ENCODE data around the gene FNDC8.
"Not testable (repeated sequence)": the region's sequence is repeated elsewhere in the genome, so short reads cannot be mapped to it uniquely, and the experiment has no call there.

Gene FNDC8

DNA sequence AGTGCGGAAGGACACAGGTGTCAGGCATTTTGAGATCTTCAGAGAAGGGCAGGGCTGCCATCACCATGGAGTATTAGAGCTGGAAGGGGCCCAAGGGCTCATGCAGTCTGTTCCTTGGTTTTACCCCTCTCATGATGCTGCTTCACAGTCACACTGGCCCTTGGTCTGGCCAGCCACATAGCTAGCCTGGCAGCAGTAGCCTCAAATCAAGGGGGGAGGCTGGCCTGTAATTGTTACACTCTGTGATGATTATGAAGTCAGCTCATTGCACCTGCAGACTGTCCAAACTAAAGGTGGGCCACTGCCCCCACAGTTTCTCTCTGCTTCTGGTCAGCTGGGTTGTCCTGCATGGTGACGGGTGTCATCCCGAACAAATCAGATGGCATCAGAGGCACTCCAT lies at the start of gene FNDC8:
Gene FNDC8 (plus strand): TSS at position 301 of the 400 bp plus-strand sequence. CDS start 79 bp downstream, at position 380.
- DNase-seq (ENCODE audit: low read depth in 2 of 2) = no peak

DNA sequence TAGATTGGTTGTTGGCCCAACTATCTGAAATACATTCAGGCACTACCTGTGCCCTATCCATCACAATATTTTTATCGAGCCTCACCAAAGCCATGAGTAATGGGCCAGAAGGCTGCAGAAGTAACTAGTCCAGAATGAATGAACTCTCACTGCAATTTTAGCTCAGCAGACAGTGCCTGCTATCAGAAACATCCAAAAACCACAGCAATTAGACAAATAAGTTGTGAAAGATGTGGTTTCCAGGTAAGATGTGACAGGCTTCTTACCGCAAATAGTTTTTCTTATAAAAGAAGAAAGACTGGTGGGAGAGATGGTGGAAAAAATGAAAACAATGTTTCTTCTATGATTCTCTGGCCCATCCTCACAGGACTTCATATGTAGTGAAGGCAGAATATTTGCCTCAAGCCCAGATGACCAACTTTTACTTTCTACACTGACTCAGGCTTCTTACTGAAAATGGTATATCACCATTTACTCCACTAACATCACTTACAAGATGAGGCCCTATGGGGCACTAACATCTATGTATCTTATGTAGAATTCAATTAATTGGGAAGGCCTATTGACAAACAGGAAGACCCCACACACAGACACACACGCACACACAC lies 48.1 kb upstream of the FNDC8 start:
- no peak for DNase-seq (ENCODE audit: low read depth in 2 of 2)

DNA sequence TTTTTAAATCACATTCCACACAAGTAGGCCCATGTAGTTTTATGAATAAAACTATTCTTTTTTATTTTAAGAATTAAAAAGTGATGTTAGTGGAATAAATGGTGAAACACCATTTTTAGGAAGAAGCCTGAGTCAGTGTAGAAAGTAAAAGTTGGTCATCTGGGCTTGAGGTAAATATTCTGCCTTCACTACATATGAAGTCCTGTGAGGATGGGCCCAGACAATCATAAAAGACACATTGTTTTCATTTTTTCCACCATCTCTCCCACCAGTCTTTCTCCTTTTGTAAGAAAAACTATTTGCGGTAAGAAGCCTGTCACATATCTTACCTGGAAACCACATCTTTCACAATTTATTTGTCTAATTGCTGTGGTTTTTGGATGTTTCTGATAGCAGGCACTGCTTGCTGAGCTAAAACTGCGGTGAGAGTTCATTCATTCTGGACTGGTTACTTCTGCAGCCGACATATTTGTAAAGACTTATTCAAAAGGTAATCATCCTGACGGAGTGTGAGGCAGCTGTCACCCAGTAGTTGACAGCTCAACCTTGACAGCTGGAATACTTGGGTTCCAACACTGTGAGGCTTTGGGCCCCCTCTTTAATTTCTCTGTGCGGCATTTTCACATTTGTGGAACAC lies 47.3 kb upstream of the FNDC8 start:
- no peak for DNase-seq (ENCODE audit: low read depth in 2 of 2)

DNA sequence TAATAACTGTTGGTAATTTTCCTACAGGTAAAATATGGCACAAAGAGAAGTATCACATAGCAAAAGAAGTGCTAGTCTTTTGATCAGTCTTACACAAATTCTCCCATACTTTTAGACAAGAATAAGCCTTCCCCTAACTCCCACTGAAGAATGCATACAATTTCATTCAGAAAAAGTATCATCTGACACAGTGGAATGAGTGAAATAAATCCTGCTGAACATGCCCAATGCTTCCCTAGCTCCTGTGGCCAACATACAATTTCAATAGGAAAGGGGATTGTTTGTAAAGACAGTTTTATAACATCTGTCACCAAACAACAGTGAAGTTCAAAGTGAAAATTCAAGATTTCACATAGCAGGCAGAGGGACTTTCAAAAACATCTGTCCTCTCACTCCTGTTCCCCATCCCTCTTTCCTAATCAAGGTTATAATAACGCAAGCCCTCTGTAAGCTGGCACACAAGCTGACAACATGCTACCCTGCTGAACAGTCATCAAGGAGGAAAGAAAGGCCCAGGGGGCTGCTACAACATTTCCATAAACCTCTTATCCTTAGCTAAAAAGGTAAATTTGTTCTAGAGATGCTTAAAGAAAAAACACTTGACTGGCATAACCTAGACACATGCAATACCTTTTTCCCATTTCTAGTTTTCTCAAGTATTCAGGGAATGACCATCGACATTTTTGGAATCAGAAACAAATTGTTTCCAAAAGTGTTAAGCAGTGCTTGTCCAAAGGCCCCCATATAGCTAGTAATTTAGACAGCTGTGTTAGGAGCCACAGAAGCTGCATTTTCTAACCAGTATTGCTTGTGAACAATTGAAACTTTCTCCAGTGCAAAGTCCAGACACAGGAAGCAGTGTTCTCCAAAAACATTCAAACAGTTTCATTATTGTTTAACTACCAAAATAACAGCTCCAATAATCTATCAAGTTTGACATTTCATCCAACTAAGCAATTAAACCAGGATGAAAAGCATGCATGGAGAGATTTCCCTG lies 46.4 kb upstream of the FNDC8 start:
- DNase-seq (ENCODE audit: low read depth in 2 of 2) = no peak

DNA sequence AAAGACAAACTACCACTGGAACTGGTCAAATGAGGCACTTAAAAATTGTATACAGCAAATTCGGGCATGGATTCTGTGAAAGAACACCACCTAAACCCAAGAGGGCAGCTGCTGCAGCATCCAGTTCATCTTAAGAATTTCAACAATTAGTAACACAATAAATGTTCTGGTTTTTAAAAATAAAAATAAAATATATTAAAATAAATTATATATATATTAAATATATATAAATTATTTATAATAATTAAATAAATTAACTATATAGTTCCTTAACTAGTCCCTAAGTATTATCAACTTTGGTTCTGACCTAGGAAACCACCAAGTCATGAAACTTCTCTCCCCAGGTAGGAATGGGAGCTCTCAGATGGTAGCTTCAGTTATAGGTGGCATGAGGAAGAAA lies 44.5 kb upstream of the FNDC8 start:
- no peak for DNase-seq (ENCODE audit: low read depth in 2 of 2)

DNA sequence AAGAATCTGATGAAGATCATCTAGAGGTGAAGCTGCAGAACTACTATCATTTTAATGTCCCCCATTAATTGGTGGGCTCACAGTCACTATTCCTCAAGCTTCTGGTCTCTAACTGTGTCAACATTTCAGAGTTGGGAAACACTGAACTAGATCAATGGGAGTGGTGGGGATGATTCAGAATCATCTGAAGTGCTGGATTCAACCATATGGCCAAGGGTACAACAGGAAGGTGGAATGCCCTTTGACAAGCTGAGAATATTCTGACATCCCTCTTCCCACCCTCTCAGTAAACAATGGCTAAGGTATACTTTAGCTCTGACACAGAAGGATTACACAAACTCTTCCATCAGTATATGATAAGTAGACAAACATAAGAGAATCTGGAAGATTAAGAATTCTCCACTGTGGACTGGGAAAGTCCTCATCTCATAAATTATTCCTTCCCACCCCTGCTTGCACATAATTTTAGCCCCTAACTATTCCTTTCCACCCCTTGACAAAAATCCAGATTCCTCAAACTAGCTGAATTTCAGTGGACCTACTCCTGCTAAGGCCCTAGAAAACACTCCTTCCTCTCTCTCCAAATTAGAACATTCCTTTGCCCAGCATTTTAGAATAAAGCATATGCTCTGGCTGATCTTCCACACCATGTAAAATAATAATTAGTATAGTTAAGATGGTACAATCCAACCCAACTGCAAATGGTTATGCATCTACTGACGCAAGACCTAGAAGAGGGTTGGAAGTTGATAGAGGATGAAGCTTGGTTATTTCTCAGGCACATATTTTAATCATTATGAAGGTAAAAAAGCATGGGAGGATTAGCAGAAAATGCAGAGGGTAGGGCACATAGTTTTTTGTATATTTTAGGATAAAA lies 41.6 kb upstream of the FNDC8 start:
- DNase-seq (ENCODE audit: low read depth in 2 of 2) = no peak

DNA sequence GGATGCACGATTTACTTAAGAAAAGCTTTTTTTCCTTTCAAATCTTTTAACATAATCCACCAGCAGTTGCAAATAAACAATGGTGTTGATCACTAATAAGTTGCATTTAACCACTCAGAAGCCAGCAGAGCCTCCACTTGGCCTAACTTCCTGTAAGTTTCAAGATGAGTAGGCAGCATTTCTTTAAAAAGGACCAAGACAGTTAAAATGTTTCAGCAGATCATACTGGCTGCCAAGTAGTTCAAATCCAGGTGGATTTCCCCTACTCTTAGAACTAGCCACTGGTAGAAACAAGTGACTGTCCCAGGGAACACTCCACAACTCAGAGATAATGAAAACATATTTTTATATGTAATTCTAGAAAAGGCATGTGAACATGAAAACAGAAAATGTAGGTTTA lies 40.9 kb upstream of the FNDC8 start:
- no peak for DNase-seq (ENCODE audit: low read depth in 2 of 2)

DNA sequence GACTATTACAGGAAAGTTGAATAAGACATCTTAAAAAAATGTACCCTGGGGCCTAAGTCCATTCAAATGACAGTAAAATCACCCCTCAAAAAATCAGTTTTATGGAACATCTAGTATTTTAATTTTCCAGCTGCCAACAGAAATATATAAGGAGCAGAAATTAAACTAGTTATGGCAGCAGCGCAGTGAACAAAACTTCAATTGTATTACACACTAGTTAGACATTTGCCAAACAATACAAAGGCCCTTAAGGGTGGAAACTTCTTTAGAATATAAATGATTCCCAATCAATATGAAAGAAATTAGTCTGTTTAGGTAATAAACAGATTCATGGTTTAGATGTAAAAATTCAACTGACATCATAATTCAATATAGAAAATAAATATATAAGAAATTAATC lies 39.8 kb upstream of the FNDC8 start:
- no peak for DNase-seq (ENCODE audit: low read depth in 2 of 2)

DNA sequence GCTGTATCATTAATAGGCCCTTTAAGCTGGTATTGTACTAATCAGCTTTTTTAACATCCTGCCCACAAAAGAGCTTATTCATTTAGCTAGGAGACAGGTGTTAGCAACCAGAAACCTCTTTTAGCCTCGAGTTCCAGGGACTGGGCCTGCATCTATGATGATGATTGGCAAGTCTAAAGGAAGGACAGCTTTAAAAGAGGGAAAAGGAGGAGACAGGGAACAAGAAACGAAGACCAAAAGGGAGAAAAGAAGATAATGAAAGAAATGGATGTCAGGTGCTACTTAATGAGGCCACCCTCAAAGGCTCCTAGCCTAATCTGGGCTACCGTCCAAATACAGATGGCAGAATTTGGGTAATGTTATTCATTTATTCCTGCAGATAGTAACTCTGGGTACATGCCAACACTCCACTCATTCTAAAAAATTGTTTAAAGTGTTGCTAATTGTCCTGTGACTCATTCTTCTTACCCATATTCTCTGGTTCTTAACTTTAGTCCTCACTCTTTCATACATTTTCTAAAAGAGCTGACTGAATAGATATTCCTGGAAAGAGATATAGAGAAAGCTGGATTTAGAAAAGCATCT lies 39.2 kb upstream of the FNDC8 start:
- no peak for DNase-seq (ENCODE audit: low read depth in 2 of 2)

DNA sequence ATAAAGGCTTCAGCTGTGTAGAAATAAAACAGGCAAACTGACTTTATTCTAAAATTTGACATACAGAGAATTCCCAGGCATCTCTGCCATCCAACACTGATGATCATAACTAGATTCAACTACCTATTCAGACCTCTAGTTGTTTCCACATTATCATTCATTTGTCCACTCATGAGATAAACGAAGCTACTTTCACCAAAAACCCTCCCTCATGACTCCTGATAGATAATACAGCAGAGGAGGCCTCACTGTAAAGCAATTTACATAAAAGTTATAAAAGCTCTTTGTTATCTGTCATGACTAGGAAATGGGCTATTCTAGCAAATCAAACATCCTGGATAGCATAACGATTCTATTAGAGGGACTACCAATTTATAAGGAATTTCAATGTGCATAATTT lies 38.3 kb upstream of the FNDC8 start:
- no peak for DNase-seq (ENCODE audit: low read depth in 2 of 2)

DNA sequence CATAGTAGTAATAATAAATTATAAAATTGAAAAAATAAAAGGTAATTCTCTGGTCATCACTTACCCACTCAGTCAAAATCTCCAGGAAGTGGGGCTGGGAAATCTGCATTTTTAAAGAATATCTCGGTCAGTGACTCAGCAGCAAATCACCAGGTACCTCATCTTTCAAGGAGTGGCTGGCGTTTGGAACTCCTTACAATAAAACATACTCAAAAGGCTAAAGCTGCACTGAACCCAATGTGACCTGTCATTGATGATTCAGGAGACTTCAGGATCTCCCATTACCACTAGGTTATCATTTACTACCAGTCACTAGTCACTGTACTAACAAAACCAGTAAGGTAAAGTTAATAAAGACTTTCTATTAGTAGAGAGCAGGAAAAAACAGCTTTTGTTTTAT lies 36.4 kb upstream of the FNDC8 start:
- no peak for DNase-seq (ENCODE audit: low read depth in 2 of 2)

DNA sequence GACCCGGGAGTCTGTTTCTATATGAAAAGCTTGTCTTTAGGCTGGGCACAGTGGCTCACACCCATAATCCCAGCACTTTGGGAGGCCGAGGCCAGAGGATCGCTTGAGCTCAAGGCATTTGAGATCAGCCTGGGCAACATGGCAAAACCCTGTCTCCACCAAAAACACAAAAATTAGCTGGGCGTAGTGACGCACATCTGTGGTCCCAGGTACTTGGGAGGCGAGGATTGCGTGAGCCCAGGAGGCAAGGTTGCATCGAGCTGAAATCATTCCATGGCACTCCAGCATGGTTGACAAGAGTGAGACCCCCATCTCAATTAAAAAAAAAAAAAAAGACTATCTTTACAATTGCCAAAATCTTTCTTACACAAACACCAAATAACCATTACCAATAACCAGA lies 35.3 kb upstream of the FNDC8 start:
- DNase-seq (ENCODE audit: low read depth in 2 of 2) = no peak

DNA sequence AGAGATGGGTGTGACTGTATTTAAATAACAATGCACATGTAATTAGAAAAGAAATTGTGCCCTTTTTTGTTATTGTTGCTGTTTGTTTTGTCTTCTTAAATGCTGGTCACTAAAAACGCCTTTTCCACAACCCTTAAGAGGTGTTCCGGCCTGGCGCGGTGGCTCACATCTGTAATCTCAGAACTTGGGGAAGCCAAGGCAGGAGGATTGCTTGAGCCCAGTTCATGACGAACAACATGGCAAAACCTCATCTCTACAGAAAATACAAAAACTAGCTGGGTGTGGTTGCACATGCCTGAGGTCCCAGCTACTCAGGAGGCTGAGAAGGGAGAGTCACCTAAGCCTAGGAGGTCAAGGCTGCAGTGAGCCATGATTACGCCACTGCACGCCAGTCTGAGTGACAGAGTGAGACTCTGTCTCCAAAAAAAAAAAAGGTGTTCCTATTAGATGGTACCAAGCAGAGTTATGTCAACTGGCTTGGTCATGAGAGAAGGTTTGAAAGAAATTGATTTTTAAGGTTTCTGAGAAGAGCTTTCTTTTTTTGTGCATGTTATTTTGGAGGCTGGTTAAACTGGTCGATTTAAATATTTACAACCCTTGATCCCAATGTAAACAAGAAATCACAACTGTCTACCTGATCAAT lies 34.4 kb upstream of the FNDC8 start:
- DNase-seq (ENCODE audit: low read depth in 2 of 2) = no peak

DNA sequence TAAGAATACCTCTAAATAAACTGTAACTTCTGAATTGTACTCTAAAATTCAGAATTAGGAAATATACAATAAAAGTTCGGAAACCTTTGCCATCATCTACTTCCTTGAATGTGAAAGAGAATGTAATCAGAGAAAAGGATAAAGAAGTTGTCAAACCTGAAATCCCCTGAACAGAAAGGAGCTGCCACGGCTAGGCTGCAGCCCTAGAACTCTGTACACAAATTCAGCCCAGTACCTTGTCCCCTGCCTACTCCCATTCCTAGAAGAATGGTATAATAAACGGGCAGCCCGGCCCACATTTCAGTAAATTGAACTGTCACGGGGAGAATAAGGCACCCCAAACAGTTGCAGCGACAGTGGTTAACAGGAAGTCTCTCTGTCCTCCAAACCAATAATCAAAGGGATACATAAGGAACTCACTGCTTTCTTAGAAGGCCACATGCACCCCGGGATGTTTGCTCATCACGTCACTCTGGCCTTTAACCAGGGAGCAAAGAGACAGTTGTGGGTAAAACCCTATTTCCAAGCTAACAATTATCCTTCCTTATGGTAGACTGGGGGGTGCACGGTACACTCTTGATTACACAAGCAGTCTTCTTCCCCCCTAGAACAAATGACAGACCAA lies 33.6 kb upstream of the FNDC8 start:
- no peak for DNase-seq (ENCODE audit: low read depth in 2 of 2)

DNA sequence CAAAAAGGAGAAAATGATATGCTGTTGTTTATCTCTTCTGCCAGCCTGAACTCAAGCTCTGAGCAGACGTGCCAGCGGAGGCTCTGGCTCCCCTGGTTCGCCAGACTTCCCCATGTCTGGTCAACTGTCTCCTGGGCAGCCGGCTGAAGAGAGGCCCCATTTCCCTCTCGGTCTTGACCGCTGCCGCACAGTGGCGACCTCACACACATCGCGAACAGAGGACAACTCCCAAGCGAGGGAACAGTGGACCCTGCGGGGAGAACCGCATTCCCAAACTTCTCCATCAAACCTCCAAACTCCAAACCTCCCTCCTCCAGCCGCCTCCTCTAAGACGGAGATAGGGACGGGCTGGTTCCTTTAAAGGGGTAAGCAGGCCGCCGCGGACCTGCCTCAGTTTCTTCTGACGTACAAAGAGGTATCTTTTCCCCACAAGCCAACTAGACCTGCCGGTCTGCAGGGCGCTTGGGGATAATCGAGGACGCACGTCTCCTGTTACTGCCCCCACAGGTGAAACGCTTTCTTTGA lies 33.0 kb upstream of the FNDC8 start:
- DNase-seq (ENCODE audit: low read depth in 2 of 2) = no peak

DNA sequence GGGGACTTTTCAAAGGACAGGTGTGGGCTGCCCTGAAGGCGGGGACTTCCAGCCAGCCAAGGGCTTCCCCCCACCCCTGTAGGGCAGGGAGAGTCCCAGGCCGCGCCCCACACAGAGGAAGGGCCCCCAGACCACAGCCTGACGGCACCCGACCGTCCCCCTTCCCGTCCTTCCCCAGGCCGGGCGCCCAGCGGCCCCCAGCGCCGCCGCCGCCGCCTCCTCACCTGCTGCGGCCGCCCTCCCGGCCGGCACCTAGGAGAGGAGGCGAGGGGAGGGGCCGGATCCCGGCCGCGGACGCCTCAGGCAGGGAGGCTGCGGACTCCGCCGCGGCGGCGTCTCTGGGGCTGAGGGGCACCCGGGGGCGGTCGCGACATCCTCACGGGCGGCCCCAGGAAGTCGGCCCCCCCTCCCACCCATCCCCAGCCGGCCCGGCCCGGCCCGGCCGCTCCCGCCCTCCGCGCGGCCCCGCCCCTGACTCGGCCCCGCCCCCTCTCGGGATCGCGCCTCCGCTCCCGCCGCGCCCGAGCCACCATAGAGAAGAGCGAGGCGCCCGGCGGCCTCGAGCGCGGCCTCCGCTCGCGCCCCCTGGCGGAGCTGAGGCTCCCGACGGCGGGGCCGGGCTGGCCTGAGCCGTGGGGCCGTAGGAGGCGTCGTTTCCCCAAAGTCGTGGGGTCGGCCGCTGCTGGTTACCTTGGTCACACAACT lies 32.4 kb upstream of the FNDC8 start:
- DNase-seq (ENCODE audit: low read depth in 2 of 2) = peak; percentile 82 to 88

DNA sequence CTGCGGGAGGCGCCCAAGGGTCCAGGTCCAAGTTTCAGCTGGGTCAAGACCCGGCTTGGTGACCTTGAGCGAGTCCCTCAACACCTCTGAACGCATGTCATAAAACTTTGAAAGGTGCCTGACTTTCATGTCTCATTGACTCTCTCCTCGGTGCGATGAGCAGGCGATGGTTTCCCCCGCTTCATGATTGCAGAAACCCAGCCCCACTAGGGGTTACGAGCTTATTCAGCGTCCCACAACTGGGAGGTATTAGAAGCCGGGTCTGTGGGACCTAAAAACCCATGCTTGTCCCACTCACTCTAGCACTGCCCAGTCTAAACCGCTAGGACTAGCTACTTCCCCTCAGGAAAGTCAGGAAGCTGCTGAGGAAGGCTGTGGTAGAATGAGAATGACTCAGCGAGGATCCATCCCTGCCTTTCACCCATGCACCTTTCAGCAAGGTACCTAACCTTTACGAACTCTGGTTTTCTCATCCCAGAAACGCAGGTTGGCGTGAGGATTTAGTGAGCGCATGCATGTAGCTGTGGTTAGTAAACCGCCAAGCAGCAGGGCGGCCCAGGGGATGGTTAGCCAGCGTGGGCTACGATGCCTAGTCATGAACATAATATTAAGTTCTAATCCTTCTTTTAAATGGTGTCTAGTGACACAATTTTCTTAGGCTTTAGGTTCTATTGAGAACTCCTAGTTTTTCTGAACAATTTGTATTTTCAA lies 31.7 kb upstream of the FNDC8 start:
- peak in 1 of 2 donors; percentile 23 for DNase-seq (ENCODE audit: low read depth in 2 of 2)

DNA sequence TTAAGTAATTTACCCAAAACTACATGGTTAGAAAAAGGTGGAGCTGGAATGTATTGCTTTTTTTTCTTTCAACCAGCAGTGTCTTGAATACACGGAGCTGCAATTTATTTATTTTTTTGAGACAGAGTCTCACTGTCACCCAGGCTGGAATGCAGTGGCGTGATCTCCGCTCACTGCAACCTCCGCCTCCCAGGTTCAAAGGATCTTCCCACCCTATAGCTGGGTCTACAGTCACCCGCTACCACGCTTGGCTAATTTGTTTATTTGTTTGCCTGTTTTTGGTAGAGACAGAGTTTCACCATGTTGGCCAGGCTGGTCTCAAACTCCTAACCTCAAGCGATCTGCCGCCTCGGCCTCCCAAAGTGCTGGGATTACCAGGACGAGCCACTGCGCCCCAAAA lies 30.7 kb upstream of the FNDC8 start:
- not testable (repeated sequence) for DNase-seq (ENCODE audit: low read depth in 2 of 2)

DNA sequence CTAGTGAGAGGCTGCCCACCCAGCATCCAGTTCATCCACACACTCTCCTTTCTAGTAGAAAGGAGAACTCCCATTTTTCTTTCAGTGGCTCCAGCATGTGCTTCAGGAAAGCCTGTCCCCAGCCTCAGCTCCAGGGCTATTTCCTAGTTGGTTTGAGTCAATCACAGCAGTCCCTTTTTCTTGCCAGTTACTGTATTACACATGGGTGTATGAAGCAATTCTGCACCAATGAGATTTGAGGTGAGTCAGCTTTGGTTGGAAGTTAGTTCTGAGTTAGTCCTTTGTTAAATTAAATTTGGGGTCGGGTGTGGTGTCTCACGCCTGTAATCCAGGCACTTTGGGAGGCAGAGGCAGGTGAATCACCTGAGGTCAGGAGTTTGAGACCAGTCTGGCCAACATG lies 26.5 kb upstream of the FNDC8 start:
- DNase-seq (ENCODE audit: low read depth in 2 of 2) = no peak
